IPS-20b (cell line): ENCODE data around the gene C6orf132.

ENCODE experiments used
- H3K27ac ChIP-seq: one replicate; pipeline ENCODE4 v1.5.1; 2013; ENCODE audit warnings: low read length
- H3K27me3 ChIP-seq: 2 replicates; pipeline ENCODE4 v1.6.1; 2013; ENCODE audit warnings: mild to moderate bottlenecking, low read length, inconsistent platforms; ENCODE audit not compliant: insufficient read depth
- H3K36me3 ChIP-seq: 2 replicates; pipeline ENCODE4 v1.6.1; 2013; ENCODE audit warnings: low read depth, mild to moderate bottlenecking, inconsistent platforms, low read length, moderate library complexity; ENCODE audit not compliant: insufficient read depth
- H3K4me1 ChIP-seq: 2 replicates; pipeline ENCODE4 v1.6.1; 2013; ENCODE audit warnings: mild to moderate bottlenecking, control low read depth, inconsistent platforms, low read length, moderate library complexity; ENCODE audit not compliant: insufficient read depth
- H3K4me3 ChIP-seq: 2 replicates; pipeline ENCODE4 v1.5.1; 2013; ENCODE audit warnings: mild to moderate bottlenecking, low read length, inconsistent platforms
- H3K9ac ChIP-seq: 2 replicates; pipeline ENCODE4 v1.6.1; 2013; ENCODE audit warnings: low read depth, mild to moderate bottlenecking, inconsistent platforms, low read length, moderate library complexity
- H3K9me3 ChIP-seq: 2 replicates; pipeline ENCODE4 v1.6.1; 2013; ENCODE audit warnings: mild to moderate bottlenecking, low read depth, low read length, inconsistent platforms; ENCODE audit not compliant: insufficient read depth

Gene C6orf132, protein sequence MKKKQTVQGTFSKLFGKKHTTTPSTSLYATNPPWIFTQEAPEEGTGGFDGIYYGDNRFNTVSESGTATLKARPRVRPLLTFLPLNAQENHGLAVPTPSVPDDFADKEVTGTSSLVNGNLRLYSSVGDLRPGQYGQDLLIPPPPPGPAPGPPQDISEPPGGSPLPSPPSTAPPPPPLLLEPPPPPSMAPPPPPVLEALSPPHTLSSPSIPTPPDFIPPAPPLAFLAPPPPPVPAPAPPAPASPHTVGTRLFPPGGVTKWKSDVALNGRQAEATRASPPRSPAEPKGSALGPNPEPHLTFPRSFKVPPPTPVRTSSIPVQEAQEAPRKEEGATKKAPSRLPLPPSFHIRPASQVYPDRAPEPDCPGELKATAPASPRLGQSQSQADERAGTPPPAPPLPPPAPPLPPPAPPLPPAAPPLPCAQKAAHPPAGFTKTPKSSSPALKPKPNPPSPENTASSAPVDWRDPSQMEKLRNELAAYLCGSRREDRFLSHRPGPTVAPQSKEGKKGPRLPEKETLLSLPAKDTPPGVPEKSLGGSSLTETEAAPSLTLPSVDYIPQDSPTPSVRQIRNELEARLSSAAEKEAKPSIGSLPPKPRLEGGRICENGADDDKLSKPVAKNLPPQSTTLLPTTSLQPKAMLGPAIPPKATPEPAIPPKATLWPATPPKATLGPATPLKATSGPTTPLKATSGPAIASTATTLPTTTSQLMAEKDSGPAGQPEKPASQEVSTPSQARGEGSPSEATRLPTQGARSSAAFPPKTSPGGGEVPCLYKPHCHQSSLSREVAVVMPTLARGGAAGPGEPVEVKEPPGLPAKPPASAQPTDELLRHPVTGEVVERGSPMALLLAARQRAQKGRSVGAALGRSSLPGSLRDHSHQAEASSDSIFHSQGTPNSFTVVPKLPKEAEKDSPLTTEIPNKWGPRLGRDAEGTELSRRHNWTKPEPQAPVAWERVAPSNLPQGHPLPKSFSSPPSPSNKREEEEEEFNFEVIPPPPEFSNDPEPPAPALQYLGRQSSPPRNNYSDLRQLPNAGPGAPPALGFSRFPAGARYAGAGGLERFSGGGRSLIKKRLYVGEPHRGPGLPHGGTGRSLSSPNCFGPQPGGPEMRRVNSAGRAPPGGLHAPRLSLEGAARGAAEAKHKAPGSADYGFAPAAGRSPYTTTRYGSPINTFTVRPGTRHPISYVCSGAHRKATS

DNA sequence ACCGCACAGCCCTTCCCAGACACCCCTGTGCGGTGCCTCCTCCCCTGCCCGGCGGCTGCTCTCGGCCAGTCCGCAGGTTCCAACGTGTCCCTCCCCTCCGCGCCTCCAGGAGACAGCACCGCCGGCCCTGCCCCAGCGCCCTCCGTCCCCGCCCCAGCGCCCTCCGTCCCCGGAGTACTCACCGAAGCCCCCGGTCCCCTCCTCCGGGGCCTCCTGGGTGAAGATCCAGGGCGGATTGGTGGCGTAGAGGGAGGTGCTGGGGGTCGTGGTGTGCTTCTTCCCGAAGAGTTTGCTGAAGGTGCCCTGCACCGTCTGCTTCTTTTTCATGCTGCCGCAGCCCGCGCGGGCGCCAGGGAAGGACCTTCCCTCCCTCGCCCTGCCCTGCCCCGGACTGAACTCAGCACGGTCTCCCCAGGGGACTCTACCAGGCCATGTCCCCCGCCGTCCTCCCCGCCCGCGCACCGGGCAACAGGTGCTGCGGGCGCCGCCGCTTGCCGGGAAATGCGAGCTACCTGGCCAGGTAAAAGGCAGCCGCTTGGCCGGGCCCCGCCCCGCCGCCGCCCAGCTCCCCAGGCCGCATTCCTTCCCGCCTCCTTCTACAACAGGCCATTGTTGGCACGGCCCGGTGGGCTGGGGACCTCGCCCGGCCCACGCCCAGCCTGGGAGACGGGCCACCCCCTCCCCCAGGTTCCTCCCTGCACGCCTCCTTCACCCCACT, at the start of gene C6orf132:
TSS of gene C6orf132 (minus strand) at position 503 of the 718 bp plus-strand sequence. CDS start at position 327, 176 bp downstream.
- H3K4me1 ChIP-seq: peaks cover 33% of the 10 kb centered on the region
- peak within 1 kb of the TSS; percentile 86 for H3K9ac ChIP-seq
- peak within 1 kb of the TSS; percentile 18 for H3K27ac ChIP-seq
- peaks cover 7% of the 10 kb centered on the region; the same call in 1 of the 2 replicates for H3K36me3 ChIP-seq
- H3K4me3 ChIP-seq: peak within 1 kb of the TSS; percentile 91
- H3K27me3 ChIP-seq: peaks cover 5% of the 10 kb centered on the region; the same call in 1 of the 2 replicates
- no peaks in the 10 kb centered on the region for H3K9me3 ChIP-seq

GRCh38 chr6:42190554-42191183, 48.2 kb upstream of the C6orf132 start:
- Histone ChIP-seq H3K4me1 (peaks cover 10% of the 10 kb centered on the region), H3K27ac (no peak overlapping the region), H3K9me3 (no peaks in the 10 kb centered on the region), H3K9ac (no peak overlapping the region), H3K36me3 (no peaks in the 10 kb centered on the region), H3K4me3 (no peak overlapping the region), H3K27me3 (peaks cover 7% of the 10 kb centered on the region; the same call in 1 of the 2 replicates)

DNA sequence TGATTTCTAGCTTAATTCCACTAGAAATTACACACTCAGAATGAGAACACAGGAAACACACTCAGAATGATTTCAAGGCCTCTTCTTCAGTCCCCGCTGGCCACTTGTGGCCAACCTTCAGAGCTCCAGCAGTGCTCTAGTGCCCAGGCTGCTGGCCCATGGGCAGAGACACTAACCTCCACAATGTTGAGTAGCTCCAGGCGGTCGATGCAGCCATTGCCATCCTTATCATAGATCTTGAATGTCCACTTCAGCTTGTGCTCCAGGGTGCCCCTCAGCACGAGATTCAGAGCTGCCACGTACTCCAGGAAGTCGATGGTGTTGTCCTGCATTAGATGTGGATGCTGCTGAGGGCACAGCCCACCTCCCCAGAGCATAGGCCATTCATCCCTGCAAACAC, 46.0 kb upstream of the C6orf132 start:
- no peak overlapping the region for H3K27ac ChIP-seq
- H3K4me3 ChIP-seq: no peak overlapping the region
- no peak overlapping the region for H3K9ac ChIP-seq
- no peaks in the 10 kb centered on the region for H3K27me3 ChIP-seq
- H3K36me3 ChIP-seq: no peaks in the 10 kb centered on the region
- H3K4me1 ChIP-seq: peaks cover 4% of the 10 kb centered on the region
- H3K9me3 ChIP-seq: no peaks in the 10 kb centered on the region

- H3K4me1 ChIP-seq: no peaks in the 10 kb centered on the region
- no peaks in the 10 kb centered on the region for H3K36me3 ChIP-seq
- no peak overlapping the region for H3K4me3 ChIP-seq
- H3K9me3 ChIP-seq: no peaks in the 10 kb centered on the region
- no peak overlapping the region for H3K9ac ChIP-seq
- H3K27me3 ChIP-seq: no peaks in the 10 kb centered on the region
- H3K27ac ChIP-seq: no peak overlapping the region
These were observed 43.2 kb upstream of the C6orf132 start for GRCh38 chr6:42185597-42185996.

DNA sequence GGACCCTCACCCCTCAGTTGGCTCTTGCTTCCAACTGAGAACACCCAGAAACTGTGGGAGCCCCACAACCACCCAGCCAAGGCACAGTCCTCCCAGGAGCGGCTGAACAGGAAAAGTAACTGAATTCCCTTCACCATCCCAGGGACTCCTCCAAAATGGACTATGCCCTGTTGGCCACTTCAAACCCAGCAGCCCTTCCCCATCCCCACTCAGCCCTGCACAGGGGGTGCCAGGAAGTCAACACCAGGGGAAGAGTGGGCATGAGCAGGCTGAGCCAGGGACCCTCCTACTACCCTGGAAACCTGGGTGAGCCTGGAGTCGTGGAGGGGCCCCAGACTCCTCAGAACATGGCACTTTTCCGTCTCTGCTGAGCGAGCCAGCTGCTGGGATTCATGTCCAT, 42.1 kb upstream of the C6orf132 start:
- H3K4me1 ChIP-seq: no peaks in the 10 kb centered on the region
- no peak overlapping the region for H3K27ac ChIP-seq
- no peaks in the 10 kb centered on the region for H3K9me3 ChIP-seq
- no peak overlapping the region for H3K4me3 ChIP-seq
- H3K27me3 ChIP-seq: no peaks in the 10 kb centered on the region
- H3K9ac ChIP-seq: no peak overlapping the region
- H3K36me3 ChIP-seq: no peaks in the 10 kb centered on the region

GRCh38 chr6:42182101-42182500, 39.7 kb upstream of the C6orf132 start:
- Histone ChIP-seq H3K4me3 (no peak overlapping the region), H3K9ac (no peak overlapping the region), H3K4me1 (peaks cover 12% of the 10 kb centered on the region; the same call in 1 of the 2 replicates), H3K9me3 (no peaks in the 10 kb centered on the region), H3K27ac (no peak overlapping the region), H3K36me3 (no peaks in the 10 kb centered on the region), H3K27me3 (no peaks in the 10 kb centered on the region)

- H3K9ac ChIP-seq: no peak overlapping the region
- no peaks in the 10 kb centered on the region for H3K36me3 ChIP-seq
- H3K4me3 ChIP-seq: no peak overlapping the region
These were observed 37.5 kb upstream of the C6orf132 start for GRCh38 chr6:42179945-42180313.

GRCh38 chr6:42179261-42179944, 37.0 kb upstream of the C6orf132 start:
- Histone ChIP-seq H3K9me3 (no peaks in the 10 kb centered on the region), H3K4me1 (peaks cover 15% of the 10 kb centered on the region; the same call in 1 of the 2 replicates), H3K4me3 (peak overlapping the region; percentile 74; the same call in 1 of the 2 replicates), H3K36me3 (no peaks in the 10 kb centered on the region), H3K9ac (no peak overlapping the region), H3K27me3 (no peaks in the 10 kb centered on the region), H3K27ac (no peak overlapping the region)

More at GRCh38 chr6:42179945-42180313, 37.5 kb upstream of the C6orf132 start:
- Histone ChIP-seq H3K9me3 (no peaks in the 10 kb centered on the region), H3K27ac (no peak overlapping the region), H3K4me1 (peaks cover 15% of the 10 kb centered on the region; the same call in 1 of the 2 replicates), H3K27me3 (no peaks in the 10 kb centered on the region)

DNA sequence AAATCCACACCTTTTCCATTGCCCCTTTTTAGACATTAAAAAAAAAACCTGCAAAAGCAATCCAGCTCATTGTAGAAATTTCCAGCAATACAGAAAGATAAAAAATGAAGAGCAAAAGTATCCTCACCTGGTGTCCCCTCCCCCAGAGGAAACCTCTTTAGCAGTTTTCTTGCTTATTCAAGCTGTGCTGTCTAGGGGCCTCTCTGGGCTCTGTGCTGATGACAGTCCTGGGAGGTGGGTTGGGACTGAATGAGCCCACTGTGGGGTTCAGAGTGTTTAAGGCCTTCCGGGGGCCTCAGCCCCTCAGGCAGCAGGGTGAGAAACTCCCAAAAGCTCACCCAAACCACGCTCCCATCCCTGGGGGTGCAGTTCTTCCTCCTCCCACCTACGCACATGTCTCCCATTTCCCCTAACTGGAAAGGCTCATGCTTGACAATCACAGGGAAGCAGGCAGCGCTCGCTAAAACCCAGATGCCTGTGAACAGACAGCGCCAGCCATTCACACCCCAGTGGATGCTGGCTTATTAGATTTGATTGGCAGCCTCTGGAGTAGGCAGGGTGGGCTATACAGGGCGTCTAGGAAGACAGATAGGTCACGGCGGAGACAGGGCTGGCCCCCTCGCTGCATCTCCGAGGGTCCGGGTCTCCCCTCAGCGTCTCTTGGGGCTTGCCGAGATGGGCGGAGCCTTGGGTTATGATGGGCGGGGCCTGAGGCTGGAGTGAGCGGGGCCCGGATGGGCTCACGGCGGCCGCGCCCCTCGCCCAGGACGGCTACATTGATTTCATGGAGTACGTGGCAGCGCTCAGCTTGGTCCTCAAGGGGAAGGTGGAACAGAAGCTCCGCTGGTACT, 35.3 kb upstream of the C6orf132 start:
- Histone ChIP-seq H3K9me3 (no peaks in the 10 kb centered on the region), H3K4me3 (peak overlapping the region; percentile 74), H3K27me3 (no peaks in the 10 kb centered on the region), H3K4me1 (peaks cover 15% of the 10 kb centered on the region; the same call in 1 of the 2 replicates), H3K27ac (peak overlapping the region; percentile 3), H3K36me3 (no peaks in the 10 kb centered on the region), H3K9ac (peak overlapping the region; percentile 64)
